ENCODE data around the gene ANKS6. TPM values are rescaled to one million over a fixed set of nuclear protein-coding genes. Genes with fewer than 3 reads are reported as not detected.

The ANKS6 gene
- total RNA-seq, 1 experiment from 2014 or later = 21.8 TPM

DNA sequence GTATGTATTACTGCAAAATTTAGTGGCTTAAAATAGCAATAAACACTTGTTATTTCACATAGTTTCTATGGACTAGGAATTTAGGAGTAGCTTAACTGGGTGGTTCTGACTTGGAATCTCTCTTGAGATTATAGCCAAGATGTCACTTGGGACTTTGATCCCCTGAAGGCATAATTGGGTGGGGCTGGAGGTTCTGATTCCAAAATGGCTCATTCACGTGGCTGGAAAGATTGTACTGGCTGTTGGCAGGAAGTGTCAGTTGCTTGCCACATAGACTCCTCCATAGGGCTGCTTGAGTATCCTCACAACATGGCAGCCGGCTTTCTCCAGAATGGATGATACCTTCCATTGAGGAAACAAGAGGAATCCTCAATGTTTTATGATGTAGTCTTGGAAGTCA, 22.4 kb upstream of the ANKS6 start:
- TF ChIP-seq, protein P1, sequence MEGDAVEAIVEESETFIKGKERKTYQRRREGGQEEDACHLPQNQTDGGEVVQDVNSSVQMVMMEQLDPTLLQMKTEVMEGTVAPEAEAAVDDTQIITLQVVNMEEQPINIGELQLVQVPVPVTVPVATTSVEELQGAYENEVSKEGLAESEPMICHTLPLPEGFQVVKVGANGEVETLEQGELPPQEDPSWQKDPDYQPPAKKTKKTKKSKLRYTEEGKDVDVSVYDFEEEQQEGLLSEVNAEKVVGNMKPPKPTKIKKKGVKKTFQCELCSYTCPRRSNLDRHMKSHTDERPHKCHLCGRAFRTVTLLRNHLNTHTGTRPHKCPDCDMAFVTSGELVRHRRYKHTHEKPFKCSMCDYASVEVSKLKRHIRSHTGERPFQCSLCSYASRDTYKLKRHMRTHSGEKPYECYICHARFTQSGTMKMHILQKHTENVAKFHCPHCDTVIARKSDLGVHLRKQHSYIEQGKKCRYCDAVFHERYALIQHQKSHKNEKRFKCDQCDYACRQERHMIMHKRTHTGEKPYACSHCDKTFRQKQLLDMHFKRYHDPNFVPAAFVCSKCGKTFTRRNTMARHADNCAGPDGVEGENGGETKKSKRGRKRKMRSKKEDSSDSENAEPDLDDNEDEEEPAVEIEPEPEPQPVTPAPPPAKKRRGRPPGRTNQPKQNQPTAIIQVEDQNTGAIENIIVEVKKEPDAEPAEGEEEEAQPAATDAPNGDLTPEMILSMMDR (IDR thresholded peaks at IDR 0.05; ENCODE audit: unreplicated experiment) = no peak
- H3K27me3 Mint-ChIP-seq (ENCODE audit: insufficient read depth, unreplicated experiment) = peaks cover 24% of the 10 kb centered on the region
- ChIA-PET POLR2A (interaction anchor here (1.0 kb wide), 1 partner anchor 17 kb away, joined by 3 read pairs; no protein-coding TSS in a partner anchor), CTCF (no interaction called here)
- H3K36me3 Mint-ChIP-seq (ENCODE audit: insufficient read depth, unreplicated experiment) = no peaks in the 10 kb centered on the region
- H3K27ac Mint-ChIP-seq (ENCODE audit: low read depth, unreplicated experiment) = no peak overlapping the region
- no peak for DNase-seq (ENCODE audit: unreplicated experiment)
- no TSS peak for BruUV-seq (replicated peaks)
- intact Hi-C loops (cut with micrococcal nuclease) = no loop called here
- no peaks in the 10 kb centered on the region for H3K4me1 Mint-ChIP-seq (ENCODE audit: insufficient read depth, unreplicated experiment)
- H3K9me3 Mint-ChIP-seq (ENCODE audit: unreplicated experiment) = no peaks in the 10 kb centered on the region
- H3K4me3 Mint-ChIP-seq (ENCODE audit: unreplicated experiment) = no peak overlapping the region

DNA sequence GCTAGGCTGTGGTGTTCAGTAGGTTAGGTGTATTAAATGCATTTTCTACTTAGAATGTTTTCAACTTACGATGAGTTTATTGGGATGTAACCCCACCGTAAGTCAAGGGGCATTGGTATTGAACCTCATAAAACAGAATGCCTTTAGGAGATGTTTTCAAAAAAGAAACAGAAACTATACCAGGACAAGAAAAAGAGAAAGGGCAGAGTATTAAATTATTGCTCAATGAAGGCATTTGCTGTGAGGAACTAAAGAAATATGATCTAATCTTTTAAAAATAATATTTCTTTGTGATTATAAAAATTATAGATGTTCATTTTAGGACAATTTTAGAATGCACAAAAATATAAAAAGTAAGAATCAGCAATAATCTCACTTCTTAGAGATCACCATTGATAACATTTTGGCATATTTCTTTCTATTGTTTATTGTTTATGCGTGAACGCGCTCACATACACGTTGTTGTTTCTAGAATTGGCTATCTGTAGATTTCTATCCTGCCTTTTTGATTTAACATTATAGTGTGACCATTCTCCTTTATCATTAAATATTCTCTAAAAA, 19.1 kb upstream of the ANKS6 start:
- no peak overlapping the region for H3K27ac Mint-ChIP-seq (ENCODE audit: low read depth, unreplicated experiment)
- no peaks in the 10 kb centered on the region for H3K27me3 Mint-ChIP-seq (ENCODE audit: insufficient read depth, unreplicated experiment)
- POLR2A ChIA-PET = no interaction called here

DNA sequence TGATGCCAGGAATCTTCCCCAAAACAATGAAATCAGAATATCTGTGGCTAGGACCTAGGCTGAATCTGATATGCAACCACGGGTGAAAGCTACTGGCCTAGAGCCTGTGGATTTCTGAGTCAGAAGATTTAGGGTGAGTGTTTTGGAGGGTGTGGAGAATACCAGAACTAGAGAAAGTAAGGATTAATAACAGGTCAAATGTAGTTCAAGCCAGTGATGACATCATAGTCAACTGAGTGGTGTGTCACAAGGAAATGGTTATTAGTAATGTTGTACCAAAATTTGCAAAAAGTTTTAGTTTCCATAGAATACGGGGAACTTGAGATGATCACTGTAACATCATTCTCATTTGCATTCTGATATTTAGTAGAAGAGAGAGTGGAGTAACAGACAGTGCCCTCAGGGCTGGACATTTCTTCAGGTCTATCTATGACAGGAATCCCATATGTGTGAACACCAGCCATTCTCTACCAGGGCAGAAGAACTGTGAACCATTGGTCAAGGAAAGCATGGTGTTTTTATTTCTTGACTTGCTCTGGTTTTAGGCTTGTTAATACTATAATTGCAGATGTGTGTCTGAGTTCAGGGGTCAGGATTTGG, 14.8 kb upstream of the ANKS6 start:
- Mint-ChIP-seq H3K36me3 (ENCODE audit: insufficient read depth, unreplicated experiment) (no peaks in the 10 kb centered on the region), H3K27me3 (ENCODE audit: insufficient read depth, unreplicated experiment) (peaks cover 27% of the 10 kb centered on the region), H3K4me1 (ENCODE audit: insufficient read depth, unreplicated experiment) (peaks cover 12% of the 10 kb centered on the region), H3K27ac (ENCODE audit: low read depth, unreplicated experiment) (no peak overlapping the region), H3K9me3 (ENCODE audit: unreplicated experiment) (no peaks in the 10 kb centered on the region), H3K4me3 (ENCODE audit: unreplicated experiment) (no peak overlapping the region)
- intact Hi-C loops (cut with micrococcal nuclease) = no loop called here
- TF ChIP-seq, protein P1 (IDR thresholded peaks at IDR 0.05; ENCODE audit: unreplicated experiment) = no peak
- CTCF ChIA-PET = no interaction called here
- POLR2A ChIA-PET = no interaction called here
- BruUV-seq (replicated peaks) = no TSS peak
- DNase-seq (ENCODE audit: unreplicated experiment) = no peak

More for the DNA sequence above, 19.1 kb upstream of the ANKS6 start:
- no peak overlapping the region for H3K4me3 Mint-ChIP-seq (ENCODE audit: unreplicated experiment)
- TF ChIP-seq, protein P1 (IDR thresholded peaks at IDR 0.05; ENCODE audit: unreplicated experiment) = no peak
- intact Hi-C loops (cut with micrococcal nuclease) = no loop called here
- H3K9me3 Mint-ChIP-seq (ENCODE audit: unreplicated experiment) = no peaks in the 10 kb centered on the region
- H3K36me3 Mint-ChIP-seq (ENCODE audit: insufficient read depth, unreplicated experiment) = no peaks in the 10 kb centered on the region
- CTCF ChIA-PET = interaction anchor here (0.5 to 0.6 kb wide), 2 partner anchors 31 to 627 kb away, joined by 3 read pairs; no protein-coding TSS in a partner anchor
- no peak for DNase-seq (ENCODE audit: unreplicated experiment)
- no TSS peak for BruUV-seq (replicated peaks)
- H3K4me1 Mint-ChIP-seq (ENCODE audit: insufficient read depth, unreplicated experiment) = peaks cover 5% of the 10 kb centered on the region

DNA sequence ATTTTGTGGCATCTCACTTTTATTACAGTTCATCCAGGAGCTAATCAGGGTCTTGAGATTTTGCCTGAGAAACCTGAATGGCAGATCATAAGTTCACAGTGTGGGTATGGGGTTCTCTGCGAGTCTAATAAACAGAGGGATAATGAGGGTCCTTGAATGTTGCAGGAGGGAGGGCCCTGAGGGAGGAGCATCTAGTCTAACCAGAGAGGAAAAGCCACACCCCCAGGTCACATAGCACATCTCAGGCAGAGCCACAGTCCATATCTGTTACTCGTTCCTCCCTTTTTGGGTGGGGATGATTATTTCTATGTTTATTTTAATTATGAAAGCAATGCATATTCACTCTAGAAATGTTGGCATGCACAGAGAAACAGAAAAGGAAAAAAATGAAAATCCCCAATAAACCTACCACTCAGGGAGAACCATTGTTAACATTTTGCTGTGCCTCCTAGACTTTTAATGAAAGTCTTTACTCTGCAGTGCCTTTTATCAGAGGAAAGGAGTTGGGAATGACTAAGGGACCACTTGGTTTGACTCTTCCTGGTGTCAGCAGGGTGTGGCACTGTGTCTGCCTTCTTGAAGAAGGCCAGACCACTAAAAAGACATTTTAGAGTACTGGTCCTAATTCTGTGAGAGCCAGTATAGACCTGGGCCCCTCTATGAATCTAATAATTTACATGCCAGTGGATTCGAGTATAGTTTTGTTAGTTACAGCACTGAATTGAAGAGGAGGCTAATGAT, 13.9 kb upstream of the ANKS6 start:
- no peak overlapping the region for H3K27ac Mint-ChIP-seq (ENCODE audit: low read depth, unreplicated experiment)

More for the DNA sequence above, 13.9 kb upstream of the ANKS6 start:
- H3K4me3 Mint-ChIP-seq (ENCODE audit: unreplicated experiment) = no peak overlapping the region
- H3K27me3 Mint-ChIP-seq (ENCODE audit: insufficient read depth, unreplicated experiment) = peaks cover 27% of the 10 kb centered on the region
- intact Hi-C loops (cut with micrococcal nuclease) = no loop called here
- DNase-seq (ENCODE audit: unreplicated experiment) = no peak
- BruUV-seq (replicated peaks) = no TSS peak
- H3K36me3 Mint-ChIP-seq (ENCODE audit: insufficient read depth, unreplicated experiment) = no peaks in the 10 kb centered on the region
- POLR2A ChIA-PET = no interaction called here
- H3K9me3 Mint-ChIP-seq (ENCODE audit: unreplicated experiment) = no peaks in the 10 kb centered on the region
- peaks cover 21% of the 10 kb centered on the region for H3K4me1 Mint-ChIP-seq (ENCODE audit: insufficient read depth, unreplicated experiment)
- CTCF ChIA-PET = interaction anchor here (1.1 to 1.8 kb wide), 2 partner anchors 36 to 38 kb away, joined by 6 to 8 read pairs; no protein-coding TSS in a partner anchor
- TF ChIP-seq, protein P1 (IDR thresholded peaks at IDR 0.05; ENCODE audit: unreplicated experiment) = no peak
